ENCODE data around the gene SLIT3. TPM values are rescaled to one million over a fixed set of nuclear protein-coding genes. Genes with fewer than 3 reads are reported as not detected.

The SLIT3 gene
- total RNA-seq, 1 experiment from 2014 or later = 0.10 TPM

DNA sequence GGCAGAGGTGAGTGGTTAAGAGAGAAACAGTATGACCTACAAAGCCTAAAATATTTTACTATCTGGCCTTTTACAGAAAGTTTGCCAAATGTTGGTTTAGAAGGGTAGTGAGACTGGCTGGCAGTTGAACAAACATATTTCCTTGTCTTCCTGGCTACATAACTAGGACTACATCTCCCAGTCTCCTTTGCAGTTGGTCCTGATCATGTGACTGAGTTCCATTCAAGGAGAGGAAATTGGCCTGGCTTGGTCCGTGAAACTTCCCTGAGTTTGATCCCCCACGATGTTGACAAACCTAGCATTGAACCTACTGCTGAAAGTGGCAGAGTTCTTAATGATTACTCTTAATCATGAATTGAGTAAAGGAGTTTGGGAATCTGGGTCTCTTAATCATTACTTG, 280.8 kb downstream of the SLIT3 start:
- CTCF ChIA-PET = no interaction called here
- Histone ChIP-seq H3K4me2 (ENCODE audit: low read length) (no peak overlapping the region), H3K27me3 (ENCODE audit: insufficient read depth, low read length) (peaks cover 28% of the 10 kb centered on the region; the same call in 1 of the 2 replicates), H2AFZ (ENCODE audit: low read depth, low read length, poor library complexity, severe bottlenecking) (peak overlapping the region; percentile 85), H3K9me3 (ENCODE audit: control insufficient read depth in 1 of 2, insufficient read depth in 1 of 2, low read depth in 1 of 2, low read length in 2 of 2) (no peaks in the 10 kb centered on the region), H4K20me1 (ENCODE audit: insufficient read depth) (no peaks in the 10 kb centered on the region), H3K9ac (ENCODE audit: low read length) (no peak overlapping the region), H3K27ac (ENCODE audit: low read depth, low read length) (no peak overlapping the region), H3K4me1 (ENCODE audit: control insufficient read depth in 1 of 2, insufficient read depth in 2 of 2, low read length in 2 of 2) (no peaks in the 10 kb centered on the region), H3K79me2 (ENCODE audit: insufficient read depth, low read length) (no peaks in the 10 kb centered on the region), H3K9me2 (ENCODE audit: insufficient read depth) (no peaks in the 10 kb centered on the region), H3K4me3 (replicated peaks in 1 of 2; ENCODE audit: low read depth in 1 of 2, low read length in 2 of 2) (no peak overlapping the region), H3K36me3 (ENCODE audit: control insufficient read depth in 1 of 2, insufficient read depth in 2 of 2, low read length in 2 of 2) (no peaks in the 10 kb centered on the region)
- TF ChIP-seq EGR1 (IDR thresholded peaks at IDR 0.05; ENCODE audit: low read depth) (no peak), ELF1 (IDR thresholded peaks at IDR 0.05; ENCODE audit: borderline replicate concordance, low read depth) (peak; percentile 47)
- intact Hi-C loops (cut with micrococcal nuclease) = no loop called here
- no TSS peak for BruUV-seq (replicated peaks)
- peak; percentile 69 for ATAC-seq
- DNase-seq (ENCODE audit: low read depth, low spot score) = peak; percentile 8
- RAD21 ChIA-PET (ENCODE audit: low non-redundant PET in 1 of 2, low total read pairs in 2 of 2, uncharacterized antibody in 2 of 2, unreplicated experiment in 2 of 2) = no interaction called here
- POLR2A ChIA-PET = no interaction called here

- POLR2A ChIA-PET = no interaction called here
- no peaks in the 10 kb centered on the region for H3K9me3 ChIP-seq (ENCODE audit: control insufficient read depth in 1 of 2, insufficient read depth in 1 of 2, low read depth in 1 of 2, low read length in 2 of 2)
Observed at GRCh38 chr5:169018925-169019324, 282.0 kb downstream of the SLIT3 start.

More at GRCh38 chr5:169018925-169019324, 282.0 kb downstream of the SLIT3 start:
- Histone ChIP-seq H3K27me3 (ENCODE audit: insufficient read depth, low read length) (peaks cover 23% of the 10 kb centered on the region; the same call in 1 of the 2 replicates), H3K9ac (ENCODE audit: low read length) (no peak overlapping the region), H3K27ac (ENCODE audit: low read depth, low read length) (no peak overlapping the region), H4K20me1 (ENCODE audit: insufficient read depth) (no peaks in the 10 kb centered on the region), H2AFZ (ENCODE audit: low read depth, low read length, poor library complexity, severe bottlenecking) (no peak overlapping the region), H3K9me2 (ENCODE audit: insufficient read depth) (no peaks in the 10 kb centered on the region), H3K4me1 (ENCODE audit: control insufficient read depth in 1 of 2, insufficient read depth in 2 of 2, low read length in 2 of 2) (no peaks in the 10 kb centered on the region), H3K4me3 (replicated peaks in 1 of 2; ENCODE audit: low read depth in 1 of 2, low read length in 2 of 2) (no peak overlapping the region), H3K79me2 (ENCODE audit: insufficient read depth, low read length) (no peaks in the 10 kb centered on the region), H3K36me3 (ENCODE audit: control insufficient read depth in 1 of 2, insufficient read depth in 2 of 2, low read length in 2 of 2) (no peaks in the 10 kb centered on the region), H3K4me2 (ENCODE audit: low read length) (no peak overlapping the region)
- ChIA-PET RAD21 (ENCODE audit: low non-redundant PET in 1 of 2, low total read pairs in 2 of 2, uncharacterized antibody in 2 of 2, unreplicated experiment in 2 of 2) (no interaction called here), CTCF (no interaction called here)
- no peak for DNase-seq (ENCODE audit: low read depth, low spot score)
- TF ChIP-seq CBX3 (IDR thresholded peaks at IDR 0.05; ENCODE audit: low read depth) (no peak), RAD21 (IDR thresholded peaks at IDR 0.05; ENCODE audit: low read depth) (no peak), ATF3 (IDR thresholded peaks at IDR 0.05) (no peak), CEBPB (IDR thresholded peaks at IDR 0.05; ENCODE audit: low read depth) (no peak), TCF7L2 (IDR thresholded peaks at IDR 0.05; ENCODE audit: borderline replicate concordance, extremely low read depth, insufficient read depth, insufficient read length) (no peak), FOSL1 (IDR thresholded peaks at IDR 0.05; ENCODE audit: low read depth) (no peak)
- TF ChIP-seq, protein P1, sequence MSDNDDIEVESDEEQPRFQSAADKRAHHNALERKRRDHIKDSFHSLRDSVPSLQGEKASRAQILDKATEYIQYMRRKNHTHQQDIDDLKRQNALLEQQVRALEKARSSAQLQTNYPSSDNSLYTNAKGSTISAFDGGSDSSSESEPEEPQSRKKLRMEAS (IDR thresholded peaks at IDR 0.05) = no peak
- intact Hi-C loops (cut with micrococcal nuclease) = no loop called here
- no TSS peak for BruUV-seq (replicated peaks)
- ATAC-seq = no peak

Measured in HCT116 (cell line).